ENCODE data around the gene PLA2G4D. TPM values are rescaled to one million over a fixed set of nuclear protein-coding genes. Genes with fewer than 3 reads are reported as not detected.

The PLA2G4D gene
- total RNA-seq, 2 donors from 2014 or later = not detected

DNA sequence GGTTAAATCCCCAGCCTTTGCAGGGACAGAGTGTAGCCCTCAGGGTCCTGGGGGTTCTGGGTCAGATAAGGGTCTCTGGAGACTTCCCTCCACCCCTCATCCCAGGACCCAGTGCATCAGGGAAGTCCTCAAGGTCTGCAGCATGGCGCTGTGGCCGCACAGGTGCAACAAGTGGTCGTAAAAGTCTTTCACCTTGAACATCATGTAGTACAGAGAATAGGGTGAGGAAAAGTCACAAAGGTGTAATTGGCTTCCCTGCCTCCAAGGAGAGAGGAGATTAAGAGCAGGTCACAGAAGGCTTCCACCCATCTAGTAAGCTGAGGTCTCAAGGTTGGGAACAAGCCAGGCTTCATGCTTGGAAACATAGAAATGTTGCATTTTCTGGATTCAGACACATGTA is 29.2 kb upstream of the PLA2G4D start:
- no peak for TF ChIP-seq CTCF (IDR thresholded peaks at IDR 0.05)
- no peak overlapping the region for H3K27ac ChIP-seq
- no peaks in the 10 kb centered on the region for H3K27me3 ChIP-seq (replicated peaks; ENCODE audit: insufficient read depth)
- no peaks in the 10 kb centered on the region for H3K9me3 ChIP-seq
- H3K36me3 ChIP-seq = no peaks in the 10 kb centered on the region
- ATAC-seq (ENCODE audit: insufficient number of reproducible peaks, low FRiP score, low read depth) (no peak), DNase-seq (ENCODE audit: low spot score) (no peak)
- H3K4me3 ChIP-seq = no peak overlapping the region
- no peaks in the 10 kb centered on the region for H3K4me1 ChIP-seq (ENCODE audit: control insufficient read depth in 1 of 2, low read depth in 2 of 2)

DNA sequence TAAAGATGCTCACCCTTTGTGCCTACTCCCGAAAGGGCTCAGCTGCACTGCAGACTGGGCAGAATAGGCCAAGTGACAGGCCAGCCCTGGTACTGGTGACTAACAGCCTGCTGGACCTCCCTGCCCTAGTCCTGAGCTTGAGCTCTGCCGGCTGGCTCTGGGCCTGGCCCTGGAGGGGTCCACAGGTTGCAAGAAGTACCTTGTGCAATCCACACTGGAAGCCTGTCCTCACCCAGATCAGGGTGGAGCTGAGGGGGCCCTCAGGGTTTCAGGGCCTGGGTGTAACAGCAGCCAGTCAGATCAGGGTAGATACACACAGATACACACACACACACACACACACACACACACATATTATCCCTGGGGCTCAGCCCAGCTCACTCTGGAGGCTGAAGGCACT is 27.3 kb upstream of the PLA2G4D start:
- Histone ChIP-seq H3K27me3 (replicated peaks; ENCODE audit: insufficient read depth) (no peaks in the 10 kb centered on the region), H3K9me3 (no peaks in the 10 kb centered on the region), H3K27ac (no peak overlapping the region), H3K4me3 (no peak overlapping the region), H3K36me3 (no peaks in the 10 kb centered on the region), H3K4me1 (ENCODE audit: control insufficient read depth in 1 of 2, low read depth in 2 of 2) (no peaks in the 10 kb centered on the region)
- ATAC-seq (ENCODE audit: insufficient number of reproducible peaks, low FRiP score, low read depth) (no peak), DNase-seq (ENCODE audit: low spot score) (no peak)
- no peak for TF ChIP-seq CTCF (IDR thresholded peaks at IDR 0.05)

- no peak overlapping the region for H3K27ac ChIP-seq
- no peak for TF ChIP-seq CTCF (IDR thresholded peaks at IDR 0.05)
- no peaks in the 10 kb centered on the region for H3K9me3 ChIP-seq
- no peak for DNase-seq (ENCODE audit: low spot score)
- no peaks in the 10 kb centered on the region for H3K4me1 ChIP-seq (ENCODE audit: control insufficient read depth in 1 of 2, low read depth in 2 of 2)
- H3K27me3 ChIP-seq (replicated peaks; ENCODE audit: insufficient read depth) = no peaks in the 10 kb centered on the region
- no peak for ATAC-seq (ENCODE audit: insufficient number of reproducible peaks, low FRiP score, low read depth)
- H3K4me3 ChIP-seq = no peak overlapping the region
- no peaks in the 10 kb centered on the region for H3K36me3 ChIP-seq
Observed at GRCh38 chr15:42121021-42121420, 26.7 kb upstream of the PLA2G4D start.

DNA sequence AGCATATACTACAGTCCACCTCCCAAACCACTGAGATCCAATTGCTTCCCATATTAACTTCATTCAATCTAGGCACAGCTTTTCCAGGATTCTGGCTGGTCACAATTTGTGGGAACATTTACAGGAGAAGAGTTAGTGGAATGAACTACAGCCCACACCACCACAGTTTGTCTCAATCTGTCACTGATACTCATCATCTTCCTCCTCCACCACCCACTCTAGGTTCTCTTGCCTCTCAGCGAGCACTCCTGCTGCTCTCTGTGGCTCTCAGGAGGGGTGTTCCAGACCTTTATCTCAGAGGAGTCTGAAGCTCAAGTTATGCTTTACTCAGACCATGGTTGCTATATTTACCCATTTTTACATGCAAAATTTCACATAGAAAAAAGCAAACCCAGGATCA is 25.9 kb upstream of the PLA2G4D start:
- ATAC-seq (ENCODE audit: insufficient number of reproducible peaks, low FRiP score, low read depth) (no peak), DNase-seq (ENCODE audit: low spot score) (no peak)
- Histone ChIP-seq H3K27ac (no peak overlapping the region), H3K36me3 (no peaks in the 10 kb centered on the region), H3K4me1 (ENCODE audit: control insufficient read depth in 1 of 2, low read depth in 2 of 2) (no peaks in the 10 kb centered on the region), H3K9me3 (no peaks in the 10 kb centered on the region), H3K27me3 (replicated peaks; ENCODE audit: insufficient read depth) (no peaks in the 10 kb centered on the region), H3K4me3 (no peak overlapping the region)
- no peak for TF ChIP-seq CTCF (IDR thresholded peaks at IDR 0.05)

GRCh38 chr15:42119446-42119760 is 25.0 kb upstream of the PLA2G4D start:
- Histone ChIP-seq H3K4me1 (ENCODE audit: control insufficient read depth in 1 of 2, low read depth in 2 of 2) (no peaks in the 10 kb centered on the region), H3K36me3 (no peaks in the 10 kb centered on the region), H3K4me3 (no peak overlapping the region), H3K27ac (no peak overlapping the region), H3K27me3 (replicated peaks; ENCODE audit: insufficient read depth) (no peaks in the 10 kb centered on the region), H3K9me3 (no peaks in the 10 kb centered on the region)
- ATAC-seq (ENCODE audit: insufficient number of reproducible peaks, low FRiP score, low read depth) = no peak
- DNase-seq (ENCODE audit: low spot score) = no peak
- TF ChIP-seq CTCF (IDR thresholded peaks at IDR 0.05) = no peak

Measured in thoracic aorta (tissue), 2 donors.